WTC11 (cell line): ENCODE data around the gene PCGF2. TPM values are rescaled to one million over a fixed set of nuclear protein-coding genes. Genes with fewer than 3 reads are reported as not detected.

Source experiments
- ATAC-seq: fragments of 200-7000 bp; cut with Tn5 transposase; 2 replicates; pipeline ENCODE4 v1.10.0; 2021; ENCODE audit warnings: mild to moderate bottlenecking, moderate library complexity
- CTCF ChIA-PET: fragments of 300-600 bp; sonication (Branson Sonifier 250); formaldehyde crosslinking; loops from one replicate; lab custom pipeline; 2021; ENCODE audit warnings: antibody characterized with exemption; lab: Charles Lee
- POLR2A ChIA-PET: fragments of 350-600 bp; sonication (Branson Sonifier 250); formaldehyde crosslinking; loops from one replicate; lab custom pipeline; 2021; ENCODE audit warnings: antibody characterized with exemption; lab: Charles Lee
- DNase-seq: peaks from one replicate; pipeline ENCODE4 v3.0.0; 2021; ENCODE audit warnings: low spot score
- H3K27ac Mint-ChIP-seq: 2 replicates; pipeline ENCODE4 v1.8.0; 2021; ENCODE audit warnings: mixed read lengths
- H3K27me3 Mint-ChIP-seq: 2 replicates; pipeline ENCODE4 v1.8.0; 2021; ENCODE audit warnings: low read depth, mild to moderate bottlenecking, moderate library complexity, mixed read lengths
- H3K36me3 Mint-ChIP-seq: 2 replicates; pipeline ENCODE4 v1.8.0; 2021; ENCODE audit warnings: mixed read lengths
- H3K4me1 Mint-ChIP-seq: 2 replicates; pipeline ENCODE4 v1.8.0; 2022; ENCODE audit warnings: mixed read lengths
- H3K4me3 Mint-ChIP-seq: 2 replicates; pipeline ENCODE4 v1.8.0; 2021; ENCODE audit warnings: mild to moderate bottlenecking, moderate library complexity, mixed read lengths
- H3K9me3 Mint-ChIP-seq: 2 replicates; pipeline ENCODE4 v1.8.0; 2021; ENCODE audit warnings: mixed read lengths
- AR ChIP-seq: fragments of 250-450 bp; sonication (Bioruptor Pico); IDR thresholded peaks from 2 replicates; pipeline ENCODE4 v1.9.0; 2021; ENCODE audit warnings: mild to moderate bottlenecking
- ARID4B ChIP-seq: sonication (generic); formaldehyde crosslinking; IDR thresholded peaks from 2 replicates; pipeline ENCODE4 v1.8.0; 2023; ENCODE audit warnings: missing genetic modification reagents, mild to moderate bottlenecking, borderline replicate concordance
- CTCF ChIP-seq: fragments of 200-600 bp; IDR thresholded peaks from 2 replicates; pipeline ENCODE4 v1.8.0; 2022; ENCODE audit warnings: antibody characterized with exemption
- E2F1 ChIP-seq: sonication (generic); formaldehyde crosslinking; IDR thresholded peaks from 2 replicates; pipeline ENCODE4 v1.8.0; 2022; ENCODE audit warnings: mild to moderate bottlenecking, missing genetic modification reagents
- E2F5 ChIP-seq: sonication (generic); formaldehyde crosslinking; IDR thresholded peaks from 2 replicates; pipeline ENCODE4 v1.8.1; 2022; ENCODE audit warnings: mild to moderate bottlenecking, moderate library complexity, missing genetic modification reagents
- ETV6 ChIP-seq: sonication (generic); formaldehyde crosslinking; IDR thresholded peaks from 2 replicates; pipeline ENCODE4 v1.8.1; 2022; ENCODE audit warnings: mild to moderate bottlenecking, missing genetic modification reagents
- GTF2I ChIP-seq: fragments of 250-450 bp; sonication (Bioruptor Pico); conservative IDR thresholded peaks from 2 replicates; pipeline ENCODE4 v1.4.0; 2021; ENCODE audit warnings: mild to moderate bottlenecking
- HMGXB4 ChIP-seq: sonication (generic); formaldehyde crosslinking; IDR thresholded peaks from 2 replicates; pipeline ENCODE4 v1.8.1; 2023; ENCODE audit warnings: mild to moderate bottlenecking, moderate library complexity, missing genetic modification reagents
- MYBL2 ChIP-seq: sonication (generic); formaldehyde crosslinking; IDR thresholded peaks from 2 replicates; pipeline ENCODE4 v1.8.1; 2023; ENCODE audit warnings: mild to moderate bottlenecking, moderate library complexity, missing genetic modification reagents
- NR3C1 ChIP-seq: sonication (generic); formaldehyde crosslinking; conservative IDR thresholded peaks from 2 replicates; pipeline ENCODE4 v1.8.1; 2023; ENCODE audit warnings: low read depth, mild to moderate bottlenecking, missing genetic modification reagents
- PREB ChIP-seq: sonication (generic); formaldehyde crosslinking; IDR thresholded peaks from 2 replicates; pipeline ENCODE4 v1.8.1; 2022; ENCODE audit warnings: mild to moderate bottlenecking, missing genetic modification reagents, moderate library complexity, borderline replicate concordance
- RORB ChIP-seq: fragments of 250-450 bp; sonication (Bioruptor Pico); IDR thresholded peaks from 2 replicates; pipeline ENCODE4 v1.9.0; 2021; ENCODE audit warnings: mild to moderate bottlenecking
- TP53 ChIP-seq: sonication (generic); formaldehyde crosslinking; IDR thresholded peaks from 2 replicates; pipeline ENCODE4 v1.8.1; 2023; ENCODE audit warnings: mild to moderate bottlenecking, missing genetic modification reagents
- ZNF219 ChIP-seq: sonication (generic); formaldehyde crosslinking; IDR thresholded peaks from 2 replicates; pipeline ENCODE4 v1.8.0; 2023; ENCODE audit warnings: missing genetic modification reagents, mild to moderate bottlenecking, borderline replicate concordance
- ZNF423 ChIP-seq: fragments of 250-450 bp; sonication (Bioruptor Pico); IDR thresholded peaks from 2 replicates; pipeline ENCODE4 v2.1.2; 2022; ENCODE audit warnings: mild to moderate bottlenecking, moderate library complexity
- total RNA-seq: library from RNA; stranded (reverse); gene quantifications from 3 replicates; pipeline ENCODE4 v1.2.3, GENCODE V29; 2021

PCGF2 gene
- total RNA-seq, 1 experiment from 2014 or later = 104 TPM

- peak; percentile 0; the same call in 1 of the 2 replicates for ATAC-seq
- Mint-ChIP-seq H3K27me3 (peaks cover 91% of the 10 kb centered on the region), H3K27ac (no peak overlapping the region)
Observed at GRCh38 chr17:38701504-38702165, 46.5 kb downstream of the PCGF2 start.

GRCh38 chr17:38698760-38699159 lies 49.4 kb downstream of the PCGF2 start:
- POLR2A ChIA-PET = no interaction called here
- Mint-ChIP-seq H3K27ac (no peak overlapping the region), H3K4me3 (no peak overlapping the region), H3K4me1 (peaks cover 30% of the 10 kb centered on the region), H3K9me3 (no peaks in the 10 kb centered on the region), H3K27me3 (peaks cover 77% of the 10 kb centered on the region), H3K36me3 (no peaks in the 10 kb centered on the region)
- DNase-seq (no peak), ATAC-seq (no peak)
- TF ChIP-seq RORB (CRISPR knock-in tag) = no peak
- TF ChIP-seq CTCF = no peak
- TF ChIP-seq MYBL2 (CRISPR knock-in tag) = no peak
- no peak for TF ChIP-seq TP53 (CRISPR knock-in tag)
- TF ChIP-seq ZNF423 (CRISPR knock-in tag) = no peak
- no peak for TF ChIP-seq ARID4B (CRISPR knock-in tag)
- no peak for TF ChIP-seq NR3C1 (CRISPR knock-in tag)
- TF ChIP-seq PREB (CRISPR knock-in tag) = no peak
- TF ChIP-seq ZNF219 (CRISPR knock-in tag) = no peak
- TF ChIP-seq E2F1 (CRISPR knock-in tag) = no peak
- no peak for TF ChIP-seq AR (CRISPR knock-in tag)
- no peak for TF ChIP-seq GTF2I (CRISPR knock-in tag)
- TF ChIP-seq E2F5 = no peak
- CTCF ChIA-PET = interaction anchor here (1.0 kb wide), 1 partner anchor 37 kb away, joined by 3 read pairs; no protein-coding TSS in a partner anchor

More at GRCh38 chr17:38701504-38702165, 46.5 kb downstream of the PCGF2 start:
- CTCF ChIA-PET = interaction anchor here (0.6 to 1.0 kb wide), 4 partner anchors 25 to 144 kb away, joined by 3 to 9 read pairs (median 3); no protein-coding TSS in a partner anchor
- Mint-ChIP-seq H3K36me3 (no peaks in the 10 kb centered on the region), H3K4me3 (peak overlapping the region; percentile 71), H3K9me3 (no peaks in the 10 kb centered on the region), H3K4me1 (peaks cover 41% of the 10 kb centered on the region)
- POLR2A ChIA-PET = interaction anchor here (0.6 to 0.9 kb wide), 2 partner anchors 18 to 59 kb away, joined by 3 to 6 read pairs; no protein-coding TSS in a partner anchor
- DNase-seq = no peak
- TF ChIP-seq ETV6 (no peak), HMGXB4 (CRISPR knock-in tag) (0 out of 2 replicates have a peak, but pooled peaks have one; percentile 57)
- TF ChIP-seq, all 79 proteins: peak for 1
